Peyer's patch (tissue), 4 donors: ENCODE measurements around the gene FAM187B. TPM values are rescaled to one million over a fixed set of nuclear protein-coding genes. Genes with fewer than 3 reads are reported as not detected.
A peak's percentile ranks its signal among the peaks of the same experiment; 100 is the strongest.

Experiments
- DNase-seq, 3 donors: peaks; one replicate each; pipeline ENCODE4 v3.0.0-alpha.2; 2017 to 2019
- H3K27ac ChIP-seq, 4 donors: fragments of 200-600 bp; sonication (generic); one replicate each; pipeline ENCODE4 v1.5.1; 2016 to 2019
- H3K27me3 ChIP-seq, 2 donors: fragments of 200-600 bp; sonication (generic); one replicate each; pipeline ENCODE4 v1.5.1; 2019
- H3K36me3 ChIP-seq, 3 donors: fragments of 200-600 bp; sonication (generic); one replicate each; pipeline ENCODE4 v1.5.1; 2016 to 2019
- H3K4me1 ChIP-seq, 4 donors: fragments of 200-600 bp; sonication (generic); one replicate each; pipeline ENCODE4 v1.5.1; 2016 to 2019
- H3K4me3 ChIP-seq, 4 donors: fragments of 200-600 bp; sonication (generic); 1 replicate in 3 of 4; 2 replicates in 1 of 4; pipeline ENCODE4 v1.5.1; 2016 to 2019; ENCODE audit warnings: mild to moderate bottlenecking in 1 of 4
- H3K9me3 ChIP-seq, 4 donors: fragments of 200-600 bp; sonication (generic); one replicate each; pipeline ENCODE4 v1.5.1; 2016 to 2019; ENCODE audit warnings: mild to moderate bottlenecking in 1 of 4
- POLR2A ChIP-seq, 2 donors: fragments of 450-650 bp; IDR thresholded peaks; one replicate each; pipeline ENCODE4 v1.5.1; 2017; ENCODE audit warnings: antibody characterized with exemption in 2 of 2, mild to moderate bottlenecking in 2 of 2, moderate library complexity in 2 of 2
- total RNA-seq, 4 donors: library from RNA; depleted of rRNA; stranded (reverse); fragments of >200 nt; gene quantifications; one replicate each; pipeline ENCODE4 v1.1.0, GENCODE V29; 2016
- TF ChIP-seq, protein P1 (sequence below), 6 experiments: fragments of 450-650 bp in 4 of 6; fragments of 200-600 bp in 2 of 6; sonication (generic) in 1 of 6; IDR thresholded peaks; one replicate each; pipeline ENCODE4 v1.5.1; 2017 to 2019; ENCODE audit warnings: antibody characterized with exemption in 6 of 6, mild to moderate bottlenecking in 3 of 6, moderate library complexity in 1 of 6

The FAM187B gene
- total RNA-seq, 4 donors from 2014 or later: not detected

DNA sequence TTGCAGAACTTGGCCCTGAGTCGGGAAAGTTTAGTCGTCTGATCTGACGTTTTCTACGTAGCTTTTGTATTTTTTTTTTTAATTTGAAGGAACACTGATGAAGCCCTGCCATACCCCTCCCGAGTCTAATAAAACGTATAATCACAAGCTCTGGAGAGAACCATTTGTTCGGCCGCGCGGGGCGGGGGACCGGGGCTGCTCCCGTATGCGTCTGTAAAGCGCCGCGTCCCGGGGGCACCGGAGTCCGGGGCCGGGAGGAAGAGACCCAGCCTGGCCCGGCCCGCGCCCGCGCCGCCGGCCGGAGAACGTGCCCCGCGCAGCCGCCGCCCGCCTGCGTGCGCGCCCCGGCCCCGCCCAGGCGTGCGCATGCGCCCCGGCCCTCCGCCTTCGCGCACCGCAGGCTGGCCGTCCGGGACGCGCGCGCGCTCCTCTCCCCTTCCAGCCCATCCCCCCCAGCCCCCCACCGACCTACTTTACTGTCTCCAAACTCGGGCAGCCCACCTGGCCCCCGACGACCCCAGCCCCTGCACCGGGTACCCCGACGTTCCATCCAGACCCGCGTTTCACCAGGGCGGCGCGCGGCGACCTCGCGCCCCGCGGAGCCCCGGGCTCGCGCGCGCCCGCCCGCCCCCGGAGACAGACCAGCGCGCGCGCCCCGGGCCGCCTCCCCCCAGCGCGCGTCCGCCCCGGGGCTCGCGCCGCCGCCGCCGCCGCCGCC, 39.4 kb upstream of the FAM187B start:
- peak overlapping the region; percentile 89 to 98 (median 94) for H3K27ac ChIP-seq
- no peaks in the 10 kb centered on the region for H3K27me3 ChIP-seq
- H3K4me3 ChIP-seq: peak overlapping the region; percentile 84 to 85 (median 84)
- TF ChIP-seq POLR2A (IDR thresholded peaks at IDR 0.05): peak; percentile 53 to 76
- TF ChIP-seq, protein P1, sequence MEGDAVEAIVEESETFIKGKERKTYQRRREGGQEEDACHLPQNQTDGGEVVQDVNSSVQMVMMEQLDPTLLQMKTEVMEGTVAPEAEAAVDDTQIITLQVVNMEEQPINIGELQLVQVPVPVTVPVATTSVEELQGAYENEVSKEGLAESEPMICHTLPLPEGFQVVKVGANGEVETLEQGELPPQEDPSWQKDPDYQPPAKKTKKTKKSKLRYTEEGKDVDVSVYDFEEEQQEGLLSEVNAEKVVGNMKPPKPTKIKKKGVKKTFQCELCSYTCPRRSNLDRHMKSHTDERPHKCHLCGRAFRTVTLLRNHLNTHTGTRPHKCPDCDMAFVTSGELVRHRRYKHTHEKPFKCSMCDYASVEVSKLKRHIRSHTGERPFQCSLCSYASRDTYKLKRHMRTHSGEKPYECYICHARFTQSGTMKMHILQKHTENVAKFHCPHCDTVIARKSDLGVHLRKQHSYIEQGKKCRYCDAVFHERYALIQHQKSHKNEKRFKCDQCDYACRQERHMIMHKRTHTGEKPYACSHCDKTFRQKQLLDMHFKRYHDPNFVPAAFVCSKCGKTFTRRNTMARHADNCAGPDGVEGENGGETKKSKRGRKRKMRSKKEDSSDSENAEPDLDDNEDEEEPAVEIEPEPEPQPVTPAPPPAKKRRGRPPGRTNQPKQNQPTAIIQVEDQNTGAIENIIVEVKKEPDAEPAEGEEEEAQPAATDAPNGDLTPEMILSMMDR (IDR thresholded peaks at IDR 0.05): no peak
- H3K9me3 ChIP-seq: no peaks in the 10 kb centered on the region
- H3K36me3 ChIP-seq: peaks cover 0 to 35% (median 0%) of the 10 kb centered on the region in 3 donors
- peaks cover 0 to 37% (median 20%) of the 10 kb centered on the region in 4 donors for H3K4me1 ChIP-seq
- DNase-seq: peak; percentile 62 to 87 (median 87)

DNA sequence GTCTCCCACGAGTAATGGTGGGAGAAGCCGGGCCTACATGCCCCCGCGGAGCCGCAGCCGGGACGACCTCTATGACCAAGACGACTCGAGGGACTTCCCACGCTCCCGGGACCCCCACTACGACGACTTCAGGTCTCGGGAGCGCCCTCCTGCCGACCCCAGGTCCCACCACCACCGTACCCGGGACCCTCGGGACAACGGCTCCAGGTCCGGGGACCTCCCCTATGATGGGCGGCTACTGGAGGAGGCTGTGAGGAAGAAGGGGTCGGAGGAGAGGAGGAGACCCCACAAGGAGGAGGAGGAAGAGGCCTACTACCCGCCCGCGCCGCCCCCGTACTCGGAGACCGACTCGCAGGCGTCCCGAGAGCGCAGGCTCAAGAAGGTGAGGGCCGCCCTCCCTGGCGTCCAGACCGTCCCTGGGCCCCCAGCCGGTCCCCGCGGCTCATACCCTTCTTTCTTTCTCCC, 38.8 kb upstream of the FAM187B start:
- Histone ChIP-seq H3K4me1 (peaks cover 0 to 37% (median 19%) of the 10 kb centered on the region in 4 donors), H3K9me3 (no peaks in the 10 kb centered on the region), H3K4me3 (peak overlapping the region; percentile 84 to 85 (median 84)), H3K27me3 (no peaks in the 10 kb centered on the region), H3K36me3 (peaks cover 0 to 33% (median 0%) of the 10 kb centered on the region in 3 donors), H3K27ac (peak overlapping the region; percentile 89 to 98 (median 94))
- peak; percentile 49 to 73 (median 72) for DNase-seq
- no peak for TF ChIP-seq POLR2A (IDR thresholded peaks at IDR 0.05)
- TF ChIP-seq, protein P1 (IDR thresholded peaks at IDR 0.05): no peak

DNA sequence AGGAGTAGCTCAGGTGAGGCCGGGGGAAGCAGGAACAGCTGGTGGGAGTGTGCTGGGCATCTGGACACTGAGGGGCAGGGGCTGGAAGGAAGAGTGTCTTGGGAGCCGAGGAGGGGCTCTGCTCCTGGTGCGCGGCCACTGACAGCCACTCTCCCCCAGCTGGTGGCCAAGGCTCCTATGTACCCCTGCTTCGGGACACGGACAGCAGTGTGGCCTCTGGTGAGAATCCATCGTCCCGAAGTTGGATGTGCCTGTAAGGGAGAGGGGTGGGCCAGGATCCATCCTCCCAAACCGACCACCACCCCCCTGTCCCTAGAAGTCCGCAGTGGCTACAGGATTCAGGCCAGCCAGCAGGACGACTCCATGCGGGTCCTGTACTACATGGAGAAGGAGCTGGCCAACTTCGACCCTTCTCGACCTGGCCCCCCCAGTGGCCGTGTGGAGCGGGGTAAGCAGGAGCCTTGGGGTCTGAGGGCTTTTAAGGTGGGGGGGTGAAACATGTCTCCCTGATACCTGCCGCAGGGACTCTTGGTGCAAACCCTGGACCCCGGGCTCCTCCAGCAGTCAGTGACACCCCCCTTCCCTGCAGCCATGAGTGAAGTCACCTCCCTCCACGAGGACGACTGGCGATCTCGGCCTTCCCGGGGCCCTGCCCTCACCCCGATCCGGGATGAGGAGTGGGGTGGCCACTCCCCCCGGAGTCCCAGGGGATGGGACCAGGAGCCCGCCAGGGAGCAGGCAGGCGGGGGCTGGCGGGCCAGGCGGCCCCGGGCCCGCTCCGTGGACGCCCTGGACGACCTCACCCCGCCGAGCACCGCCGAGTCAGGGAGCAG, 38.2 kb upstream of the FAM187B start:
- Histone ChIP-seq H3K4me1 (peaks cover 0 to 37% (median 15%) of the 10 kb centered on the region in 4 donors), H3K9me3 (no peaks in the 10 kb centered on the region), H3K36me3 (peaks cover 0 to 33% (median 0%) of the 10 kb centered on the region in 3 donors), H3K27ac (peak overlapping the region; percentile 89 to 98 (median 94)), H3K4me3 (peak overlapping the region; percentile 84 to 85 (median 84)), H3K27me3 (no peaks in the 10 kb centered on the region)
- peak in 1 of 3 donors; percentile 60 for DNase-seq
- TF ChIP-seq, protein P1 (IDR thresholded peaks at IDR 0.05): no peak
- no peak for TF ChIP-seq POLR2A (IDR thresholded peaks at IDR 0.05)

DNA sequence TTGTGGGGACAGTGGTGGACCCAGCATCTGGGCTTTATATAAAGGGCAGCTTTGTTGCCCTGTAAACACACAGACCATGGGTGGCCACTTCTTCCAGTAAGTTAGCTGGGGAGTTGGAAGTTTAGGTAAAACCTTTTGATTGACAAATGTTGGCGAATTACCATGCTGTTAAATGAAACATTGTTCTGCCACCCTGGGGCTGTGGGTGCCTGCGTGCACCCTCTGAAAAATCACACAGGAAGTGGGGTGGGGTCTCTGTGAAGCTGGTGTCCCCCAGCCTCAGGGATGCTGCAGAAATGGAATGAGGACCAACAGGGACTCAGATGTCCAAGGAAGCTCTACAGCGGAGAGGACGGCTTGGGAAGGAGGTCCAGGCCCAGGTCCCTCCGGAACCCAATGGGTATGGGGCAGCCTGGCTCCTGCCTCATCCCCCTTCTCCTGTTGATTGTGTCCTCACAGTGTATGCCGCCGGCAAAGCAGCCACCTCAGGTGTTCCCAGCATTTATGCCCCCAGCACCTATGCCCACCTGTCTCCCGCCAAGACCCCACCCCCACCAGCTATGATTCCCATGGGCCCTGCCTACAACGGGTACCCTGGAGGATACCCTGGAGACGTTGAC, 37.5 kb upstream of the FAM187B start:
- DNase-seq: peak in 1 of 3 donors; percentile 49
- H3K27ac ChIP-seq: no peak overlapping the region

More for the DNA sequence above, 37.5 kb upstream of the FAM187B start:
- Histone ChIP-seq H3K27me3 (no peaks in the 10 kb centered on the region), H3K36me3 (peaks cover 0 to 33% (median 0%) of the 10 kb centered on the region in 3 donors), H3K4me1 (peaks cover 0 to 37% (median 15%) of the 10 kb centered on the region in 4 donors), H3K9me3 (no peaks in the 10 kb centered on the region), H3K4me3 (no peak overlapping the region)
- no peak for TF ChIP-seq POLR2A (IDR thresholded peaks at IDR 0.05)
- TF ChIP-seq, protein P1 (IDR thresholded peaks at IDR 0.05): no peak
